ENCODE data around the gene ARRDC2.

DNA sequence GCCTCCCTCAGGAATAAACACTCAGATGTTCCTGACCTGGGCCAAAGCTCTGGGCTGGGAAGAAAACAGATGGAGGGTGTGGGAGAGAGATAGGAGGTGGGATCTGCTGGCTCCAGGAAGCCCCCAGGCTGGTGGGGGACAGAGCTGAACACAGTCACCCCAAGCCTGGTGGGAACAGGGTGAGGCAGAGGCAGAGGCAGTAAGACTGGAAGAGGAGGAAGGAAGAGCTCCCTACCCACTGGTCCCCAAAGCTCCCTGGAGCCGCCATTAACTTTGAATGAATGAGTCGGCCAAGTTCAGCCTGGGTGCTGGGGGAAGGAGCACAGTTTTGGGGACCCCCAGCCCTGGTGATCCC lies 41.9 kb upstream of the ARRDC2 start:
- TF ChIP-seq EZH2phosphoT487 (IDR thresholded peaks at IDR 0.05) (no peak), EZH2 (IDR thresholded peaks at IDR 0.05) (no peak)
